GM12892 (cell line): ENCODE results near the gene TRAF3IP3.

Experiments
- DNase-seq: peaks from one replicate; pipeline ENCODE4 v3.0.0; 2011; ENCODE audit not compliant: insufficient read length
- FAIRE-seq: peaks from 2 replicates; lab custom pipeline; 2011; peaks lifted over from hg19 to GRCh38; lab: Jason Lieb, UNC
- POLR2A ChIP-seq: IDR thresholded peaks from 2 replicates; pipeline ENCODE4 v1.6.1; 2011; ENCODE audit warnings: low read depth, low read length, control low read depth
- POLR2AphosphoS5 ChIP-seq: IDR thresholded peaks from 2 replicates; pipeline ENCODE4 v1.6.1; 2011; ENCODE audit warnings: low read depth, low read length, control low read depth
- TAF1 ChIP-seq: IDR thresholded peaks from 2 replicates; pipeline ENCODE4 v1.6.1; 2011; ENCODE audit warnings: low read depth, mild to moderate bottlenecking, control low read depth, low read length, borderline replicate concordance

The TRAF3IP3 gene

DNA sequence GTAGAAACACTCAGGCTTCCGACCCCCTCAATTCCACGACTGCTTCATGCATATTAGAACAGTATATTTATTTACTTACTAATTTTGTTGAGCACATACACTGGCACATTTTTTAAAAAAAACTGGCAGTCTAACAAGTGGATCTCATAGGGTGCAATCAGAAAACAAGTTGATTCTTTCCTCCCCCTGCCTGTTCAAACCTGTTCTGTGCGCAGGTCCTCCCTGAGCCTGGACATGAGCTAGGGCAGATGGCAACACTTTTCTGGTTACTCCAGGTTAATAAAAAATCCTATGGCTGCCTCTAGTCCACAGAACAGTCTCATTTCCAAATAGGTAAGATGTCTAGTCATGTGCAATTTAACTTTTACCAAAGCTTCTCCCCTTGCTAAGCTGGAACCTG is 32.6 kb upstream of the TRAF3IP3 start:
- FAIRE-seq (no peak), DNase-seq (no peak)
- no peak for TF ChIP-seq POLR2A
- TF ChIP-seq TAF1 = no peak
- TF ChIP-seq POLR2AphosphoS5 = no peak

DNA sequence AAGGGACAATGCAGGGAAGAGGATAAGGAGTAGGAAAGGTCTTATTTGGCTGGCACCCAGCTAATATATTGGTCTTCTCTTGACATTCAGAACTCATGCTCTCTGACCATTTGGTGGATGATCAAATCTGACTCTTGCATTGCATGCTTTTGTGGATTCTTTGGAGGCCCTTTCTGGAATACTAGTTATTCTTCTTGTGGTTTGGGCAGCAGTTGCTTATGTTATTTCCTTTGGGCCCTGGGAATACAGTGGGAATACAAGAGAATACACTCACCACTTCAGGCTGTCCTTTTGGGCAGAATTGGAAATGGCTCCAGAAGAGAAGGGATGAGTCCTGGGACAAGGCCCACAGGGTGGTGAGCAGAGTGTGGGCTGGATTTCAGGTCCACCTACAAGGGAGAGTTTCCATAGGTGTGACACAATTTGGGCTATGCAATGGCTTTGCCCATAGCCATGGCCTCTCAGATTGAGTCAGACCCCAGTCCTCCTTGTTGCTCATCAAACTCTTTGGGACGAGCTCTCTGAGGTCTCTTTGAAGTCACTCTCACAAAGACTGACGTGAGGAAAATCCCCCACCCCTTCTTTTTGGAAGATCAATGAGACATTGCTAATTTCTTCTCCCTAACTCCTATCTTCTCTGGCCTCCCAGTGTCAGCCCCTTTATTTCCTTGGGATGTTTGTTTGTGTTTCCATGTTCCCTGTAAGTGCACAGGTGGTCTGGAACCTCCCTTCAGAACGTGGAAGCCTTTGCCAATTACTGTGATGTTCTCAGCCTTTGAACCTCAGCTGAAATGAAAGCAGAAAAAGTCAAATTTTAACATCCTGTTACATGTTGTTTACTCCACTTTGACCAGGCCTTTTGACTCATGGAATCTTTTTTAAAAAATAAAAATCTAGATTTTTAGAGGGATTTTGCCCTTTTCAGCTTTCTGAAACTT is 31.8 kb upstream of the TRAF3IP3 start:
- FAIRE-seq = no peak
- no peak for TF ChIP-seq TAF1
- no peak for DNase-seq

DNA sequence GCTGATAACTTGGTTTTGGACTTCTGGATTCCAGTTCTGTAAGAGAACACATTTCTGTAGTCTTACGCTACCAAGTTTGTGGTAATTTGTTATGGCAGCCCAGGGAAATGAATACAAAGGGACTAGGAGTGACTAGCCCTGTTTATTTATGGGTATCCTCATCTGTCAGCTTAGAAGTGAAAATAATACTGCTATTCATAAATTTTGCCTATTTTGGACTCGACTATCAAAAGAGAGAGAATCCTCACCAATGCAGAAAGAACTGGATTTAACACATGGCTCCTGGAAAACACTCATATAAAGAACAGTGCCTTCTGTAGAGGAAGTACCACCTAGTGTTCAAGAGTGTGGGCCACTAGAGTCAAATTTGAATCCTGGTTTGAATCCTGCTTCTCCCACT is 28.6 kb upstream of the TRAF3IP3 start:
- no peak for TF ChIP-seq TAF1
- TF ChIP-seq POLR2A = no peak
- no peak for TF ChIP-seq POLR2AphosphoS5
- DNase-seq (no peak), FAIRE-seq (no peak)

DNA sequence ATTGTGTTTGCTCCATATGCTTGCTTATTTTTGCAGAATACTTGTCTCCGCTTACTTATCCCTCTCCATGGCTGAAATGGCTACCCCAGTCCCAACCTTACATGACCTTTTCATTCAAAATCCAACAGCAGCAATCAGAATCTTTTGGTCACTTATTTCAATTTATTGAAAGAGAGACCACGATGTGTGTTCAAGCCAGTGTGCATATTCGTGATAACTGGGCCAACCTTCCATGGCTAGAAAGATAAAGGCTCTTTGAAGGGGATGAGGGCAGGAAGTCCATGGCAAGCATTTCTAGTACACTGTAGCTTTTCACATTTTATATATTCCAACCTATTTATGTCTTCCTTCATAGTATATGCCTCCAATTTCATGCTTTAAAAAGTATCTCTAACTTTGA is 28.1 kb upstream of the TRAF3IP3 start:
- FAIRE-seq (no peak), DNase-seq (no peak)
- TF ChIP-seq POLR2A (no peak), TAF1 (no peak), POLR2AphosphoS5 (no peak)

DNA sequence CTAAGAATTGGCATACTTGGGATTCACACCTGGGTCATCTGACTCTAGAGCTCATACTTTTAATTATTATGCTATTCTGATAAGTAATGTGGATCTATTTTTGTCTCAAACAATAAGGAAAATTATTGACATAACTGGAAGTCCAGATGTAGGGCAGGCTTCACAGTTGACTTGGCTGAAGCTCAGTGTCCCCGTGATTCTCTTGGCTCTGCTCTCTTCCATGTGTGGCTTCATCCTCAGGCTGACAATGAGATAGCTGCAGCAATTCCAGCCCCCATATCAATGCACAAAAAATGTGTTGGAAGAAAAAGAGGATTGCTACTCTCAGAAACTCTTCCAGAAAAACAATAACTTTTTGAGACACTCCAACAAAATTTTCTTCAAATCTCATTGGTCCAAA is 27.4 kb upstream of the TRAF3IP3 start:
- TF ChIP-seq TAF1 (no peak), POLR2AphosphoS5 (no peak), POLR2A (no peak)
- FAIRE-seq (no peak), DNase-seq (no peak)

DNA sequence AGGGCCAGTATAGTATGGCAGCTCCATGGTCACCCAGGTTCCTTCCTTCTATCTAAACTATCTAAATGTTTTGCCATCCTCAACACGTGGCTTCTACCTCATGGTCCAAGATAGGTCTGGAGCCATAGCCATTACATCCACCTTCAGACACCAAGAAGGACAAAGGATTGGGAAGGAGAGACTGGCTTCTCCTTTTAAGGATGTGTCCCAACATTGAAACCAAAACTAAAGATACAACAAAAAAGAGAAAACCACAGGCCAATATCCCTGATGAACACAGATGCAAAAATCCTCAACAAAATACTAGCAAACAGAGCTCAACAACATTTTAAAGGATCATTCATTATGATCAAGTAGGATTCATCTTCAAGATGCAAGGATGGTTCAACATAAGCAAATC is 26.4 kb upstream of the TRAF3IP3 start:
- no peak for DNase-seq
- TF ChIP-seq POLR2AphosphoS5 = no peak
- no peak for TF ChIP-seq POLR2A
- TF ChIP-seq TAF1 = no peak
- no peak for FAIRE-seq

DNA sequence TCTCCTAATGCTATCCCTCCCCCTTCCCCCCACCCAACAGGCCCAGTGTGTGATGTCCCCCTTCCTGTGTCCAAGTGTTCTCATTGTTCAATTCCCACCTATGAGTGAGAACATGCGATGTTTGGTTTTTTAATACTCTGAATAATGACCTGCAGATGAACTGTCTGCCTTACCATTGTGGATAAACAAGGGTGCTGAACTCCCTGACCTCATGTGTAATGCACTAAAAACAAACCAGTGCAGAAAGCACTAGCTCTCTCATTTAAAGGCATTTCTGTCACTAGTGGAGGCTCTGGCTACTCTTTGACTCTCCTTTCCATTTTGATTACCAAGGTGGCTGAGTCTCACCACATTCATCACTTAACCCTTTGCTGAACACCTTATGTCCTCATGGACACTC is 23.1 kb upstream of the TRAF3IP3 start:
- FAIRE-seq = peak; percentile 63
- DNase-seq = no peak
- TF ChIP-seq POLR2A = no peak
- TF ChIP-seq POLR2AphosphoS5 = no peak
- TF ChIP-seq TAF1 = no peak

DNA sequence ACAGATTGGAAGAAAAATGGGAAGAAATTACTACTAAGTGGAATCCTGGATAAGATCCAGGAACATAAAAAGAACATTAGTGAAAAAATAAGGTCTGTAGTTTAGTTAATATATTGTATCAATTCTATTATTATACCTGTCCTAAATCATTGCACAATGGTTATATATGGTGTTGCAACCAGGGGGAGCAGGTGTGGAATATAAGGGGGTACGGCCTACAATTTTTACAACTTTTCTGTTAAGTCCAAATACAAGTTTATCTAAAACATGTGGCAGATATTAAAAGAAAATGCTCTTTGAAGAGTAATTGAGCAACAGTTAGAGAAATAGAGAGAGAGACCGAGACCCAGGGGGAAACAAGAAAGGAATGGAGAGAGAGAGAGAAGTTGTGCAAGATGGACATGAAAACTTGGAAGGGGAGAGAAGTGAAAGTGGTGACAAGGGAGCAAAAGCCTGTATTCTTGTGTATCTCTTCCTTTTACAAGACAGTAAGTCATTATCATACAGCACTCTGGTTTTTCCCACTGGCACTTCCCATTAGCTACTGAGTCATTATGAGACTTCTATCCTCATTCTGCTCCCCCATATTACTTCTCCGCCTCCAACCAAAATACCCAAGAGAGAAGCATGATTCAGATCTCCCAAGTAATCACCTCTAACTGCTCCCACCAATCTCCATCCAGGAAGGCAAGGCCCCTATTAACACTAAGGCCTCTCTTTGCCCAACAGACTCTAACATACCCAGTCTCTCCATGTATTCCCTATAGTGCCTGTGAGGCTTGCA is 22.3 kb upstream of the TRAF3IP3 start:
- no peak for FAIRE-seq
- TF ChIP-seq POLR2A (no peak), POLR2AphosphoS5 (no peak), TAF1 (no peak)
- no peak for DNase-seq

DNA sequence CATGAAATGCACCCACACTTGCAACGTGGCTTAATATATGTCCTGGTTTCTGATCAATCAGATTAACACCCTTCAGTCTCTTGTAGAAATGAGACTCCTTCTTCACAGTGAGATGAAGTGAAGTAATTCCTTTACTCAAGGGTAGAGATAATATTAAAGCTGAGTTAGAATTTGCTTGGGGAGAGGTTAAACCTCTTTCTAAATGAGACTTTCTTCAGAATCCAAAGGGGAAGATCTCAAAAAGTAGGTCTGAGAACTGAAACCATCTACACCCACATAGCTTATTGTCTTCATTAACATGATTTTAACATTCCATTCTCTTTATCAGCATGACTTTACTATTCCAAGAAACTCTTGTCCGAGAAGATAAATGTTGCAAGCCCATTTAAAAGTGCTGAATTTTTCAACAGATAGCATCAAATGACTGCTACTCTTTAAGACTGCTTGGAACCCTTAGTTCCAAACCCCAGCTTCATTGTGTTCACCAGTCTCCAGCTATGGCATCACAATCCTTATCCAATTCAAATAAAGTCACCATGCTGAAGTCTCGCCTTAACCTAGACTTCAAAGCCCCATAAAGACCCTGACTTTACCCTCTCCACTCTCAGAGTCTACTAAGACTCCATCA is 19.2 kb upstream of the TRAF3IP3 start:
- DNase-seq (no peak), FAIRE-seq (no peak)
- TF ChIP-seq POLR2A = no peak
- TF ChIP-seq TAF1 = no peak
- TF ChIP-seq POLR2AphosphoS5 = no peak

DNA sequence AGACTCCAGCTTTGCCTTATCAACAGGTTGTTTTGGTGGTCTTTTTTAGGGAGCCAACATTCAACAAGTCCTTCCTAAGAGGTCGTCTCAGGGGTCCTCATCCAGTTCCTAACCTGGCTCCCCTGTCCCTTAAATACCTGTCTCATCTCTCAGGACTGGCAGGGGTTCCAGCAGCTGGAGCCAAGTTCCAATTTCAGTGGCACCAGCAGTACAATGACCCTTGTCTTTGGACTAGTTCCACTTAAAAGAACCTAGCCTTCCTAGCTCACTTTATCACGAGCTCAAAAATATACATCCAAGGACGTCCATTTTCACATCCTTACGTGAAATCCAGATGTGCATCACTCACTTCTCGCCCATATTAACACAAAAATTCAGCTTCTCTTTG is 18.7 kb upstream of the TRAF3IP3 start:
- FAIRE-seq (no peak), DNase-seq (no peak)
- TF ChIP-seq TAF1 (no peak), POLR2A (no peak), POLR2AphosphoS5 (no peak)

DNA sequence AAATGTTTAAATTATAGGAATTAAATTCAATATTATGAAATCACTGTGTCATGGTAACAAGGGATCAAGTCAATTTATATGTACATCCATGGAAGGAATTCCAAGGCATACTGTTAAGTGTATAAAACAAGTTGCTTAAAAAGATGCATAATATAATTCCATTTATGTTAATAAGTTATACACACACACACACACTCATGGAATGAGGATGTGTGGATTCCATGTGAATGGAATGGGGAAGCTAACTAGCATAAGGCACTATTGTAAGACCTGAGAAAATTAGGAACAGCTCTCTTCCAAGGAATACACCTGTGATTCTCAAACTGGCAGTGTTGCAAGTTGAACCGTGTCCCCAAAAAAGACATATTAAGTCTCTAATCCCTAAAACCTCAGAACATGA is 17.6 kb upstream of the TRAF3IP3 start:
- no peak for FAIRE-seq

DNA sequence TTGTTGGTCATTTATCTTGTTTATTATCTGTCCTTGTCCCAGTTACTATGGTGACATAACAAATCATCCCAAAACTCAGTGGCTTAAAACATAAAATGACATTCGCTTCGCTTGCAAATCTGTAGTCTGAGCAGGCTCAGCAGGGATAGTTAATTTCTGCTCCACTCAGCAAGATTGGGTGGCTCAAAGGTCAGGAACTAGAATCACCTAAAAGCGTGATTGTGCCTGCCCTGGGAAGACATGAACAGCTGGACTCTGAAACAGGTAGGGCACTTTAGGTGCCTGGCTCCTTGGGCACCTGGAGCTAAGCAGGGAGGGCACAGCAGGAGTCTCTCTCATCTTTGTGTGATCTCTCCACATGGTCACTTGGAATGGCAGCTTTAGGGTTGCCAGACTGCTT is 14.7 kb upstream of the TRAF3IP3 start:
- TF ChIP-seq POLR2A = no peak
- no peak for TF ChIP-seq POLR2AphosphoS5
- no peak for TF ChIP-seq TAF1
- no peak for FAIRE-seq
- DNase-seq = no peak

More for the DNA sequence above, 17.6 kb upstream of the TRAF3IP3 start:
- no peak for DNase-seq
- TF ChIP-seq POLR2A (no peak), TAF1 (no peak), POLR2AphosphoS5 (no peak)

DNA sequence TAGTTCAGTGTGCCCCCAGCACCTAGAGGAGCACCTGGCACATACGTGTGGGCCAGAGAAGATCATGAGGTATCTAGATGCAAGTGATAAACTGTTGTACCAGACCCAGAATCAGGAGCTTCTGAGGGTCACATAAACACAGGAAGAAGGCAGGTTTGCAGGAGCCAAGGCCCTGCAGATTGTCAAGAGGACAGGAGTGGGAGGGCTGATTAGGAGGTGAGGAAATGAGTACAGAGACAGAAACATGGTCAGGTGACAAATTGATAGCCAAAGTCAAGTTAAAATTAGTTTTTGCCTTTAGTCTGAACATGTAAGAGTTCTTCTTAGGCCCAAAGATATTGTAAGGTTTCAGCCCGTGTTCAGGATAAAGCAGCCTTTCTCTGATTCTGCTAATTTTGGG is 14.0 kb upstream of the TRAF3IP3 start:
- DNase-seq (no peak), FAIRE-seq (no peak)
- no peak for TF ChIP-seq POLR2AphosphoS5
- TF ChIP-seq POLR2A = no peak
- no peak for TF ChIP-seq TAF1
